GM21381 (cell line): ENCODE data around the gene PAQR3.
"Not testable (repeated sequence)": the region's sequence is repeated elsewhere in the genome, so short reads cannot be mapped to it uniquely, and the experiment has no call there.

ENCODE experiments used
- ATAC-seq: cut with Tn5 transposase; IDR thresholded peaks from one replicate; pipeline ENCODE4 v1.9.1; 2021; ENCODE audit warnings: mild to moderate bottlenecking, moderate library complexity; ENCODE audit not compliant: unreplicated experiment

The PAQR3 gene

DNA sequence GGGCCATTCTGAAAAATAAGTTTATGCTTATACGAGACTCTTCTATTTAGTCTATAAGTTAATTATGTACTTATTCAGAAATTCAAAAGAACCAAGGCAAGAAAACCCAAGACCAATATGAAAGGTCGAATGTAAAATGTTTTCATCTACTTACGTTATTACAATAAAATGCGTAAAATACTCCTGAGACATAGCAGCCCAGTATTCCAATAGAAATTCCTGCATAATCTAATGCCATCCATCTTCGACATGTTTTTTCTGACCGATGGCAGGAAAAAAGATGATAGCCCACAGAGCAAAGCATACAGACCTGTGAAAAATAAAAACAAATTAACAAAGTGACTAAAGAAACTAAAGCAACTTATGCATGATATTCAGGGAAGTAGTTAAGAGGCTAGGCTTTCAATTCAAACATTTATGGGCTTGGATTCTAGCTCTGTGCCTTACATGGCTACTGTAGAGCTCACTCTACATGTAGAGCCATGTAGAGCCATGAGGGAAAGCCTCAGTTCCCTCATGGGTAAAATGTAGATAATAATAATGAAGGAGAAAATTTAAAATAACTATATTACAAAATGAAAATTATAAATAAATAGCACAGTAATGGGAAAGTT, 9.1 kb downstream of the PAQR3 start:
- no peak for ATAC-seq

DNA sequence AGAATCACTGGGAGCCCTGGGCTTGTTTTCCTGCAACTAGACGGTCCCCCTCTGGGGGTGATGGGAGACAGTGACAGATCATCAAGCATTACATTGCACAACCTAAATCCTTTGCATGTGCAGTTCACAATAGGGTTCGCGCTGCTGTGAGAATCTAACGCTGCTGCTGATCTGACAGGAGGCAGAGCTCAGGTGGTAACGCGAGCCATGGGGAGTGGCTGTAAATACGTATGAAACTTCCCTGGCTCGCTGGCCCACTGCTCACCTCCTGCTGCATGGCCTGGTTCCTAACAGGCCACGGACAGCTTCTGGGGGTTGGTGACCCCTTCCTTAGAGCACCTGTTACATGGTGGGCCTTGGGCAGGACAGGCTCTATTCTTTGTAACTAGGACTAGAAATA, 10.4 kb downstream of the PAQR3 start:
- ATAC-seq: no peak

DNA sequence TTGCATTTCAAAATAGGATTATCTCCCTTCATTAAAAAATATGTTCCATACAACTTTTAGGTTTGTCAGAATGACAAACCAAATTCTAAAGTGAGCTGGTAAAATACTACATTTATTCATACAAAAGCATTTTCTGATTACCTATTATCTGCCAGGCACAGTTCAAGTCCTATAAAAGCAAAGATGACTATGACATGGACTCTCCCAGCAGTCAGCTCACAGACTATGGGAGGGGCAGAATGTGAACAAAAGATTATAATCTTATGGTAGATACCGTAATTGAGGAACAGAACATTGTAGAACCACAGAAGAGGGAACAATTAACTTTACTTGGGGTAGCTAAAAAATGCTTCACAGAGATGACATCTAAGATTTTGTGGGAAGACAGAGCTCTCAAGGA, 12.4 kb downstream of the PAQR3 start:
- ATAC-seq: no peak

DNA sequence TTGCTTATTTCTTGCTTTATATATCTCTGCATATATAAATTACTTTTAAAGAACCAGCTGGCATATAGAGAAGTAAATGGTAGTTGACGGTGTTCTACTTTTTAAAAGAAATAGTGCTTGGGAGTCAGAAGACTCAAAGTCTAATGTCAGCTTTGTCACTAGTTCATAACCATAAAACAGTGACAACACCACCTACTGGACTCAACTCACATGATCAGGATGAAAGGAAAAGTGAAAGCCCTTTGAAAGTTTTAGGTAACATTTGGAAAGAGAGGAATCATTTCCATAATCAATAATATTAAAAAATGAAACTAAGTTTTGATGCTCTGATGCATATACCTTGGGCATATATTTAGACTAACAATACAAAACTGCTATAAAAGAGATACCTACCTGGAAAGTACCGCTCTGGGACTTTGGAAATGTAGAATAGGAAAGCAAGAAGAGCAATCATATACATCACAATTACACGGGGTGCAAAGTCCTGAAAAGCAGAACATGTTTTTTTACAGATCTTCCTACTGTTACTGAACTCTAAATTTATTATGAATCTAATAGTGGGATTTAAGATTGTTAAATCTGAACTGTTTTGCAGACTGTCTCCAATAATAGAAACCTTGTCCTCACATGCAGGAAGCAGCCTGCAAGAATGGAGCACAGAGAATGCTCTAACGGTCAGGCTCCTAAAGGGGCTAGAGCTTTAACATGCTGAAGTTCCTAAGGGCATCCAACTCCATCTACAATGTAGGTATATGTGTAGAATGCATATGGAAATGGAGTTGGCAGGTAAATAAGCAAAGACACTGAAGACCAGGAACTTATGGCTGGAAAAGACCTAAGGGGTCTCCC, 15.6 kb downstream of the PAQR3 start:
- peak; percentile 61 for ATAC-seq

DNA sequence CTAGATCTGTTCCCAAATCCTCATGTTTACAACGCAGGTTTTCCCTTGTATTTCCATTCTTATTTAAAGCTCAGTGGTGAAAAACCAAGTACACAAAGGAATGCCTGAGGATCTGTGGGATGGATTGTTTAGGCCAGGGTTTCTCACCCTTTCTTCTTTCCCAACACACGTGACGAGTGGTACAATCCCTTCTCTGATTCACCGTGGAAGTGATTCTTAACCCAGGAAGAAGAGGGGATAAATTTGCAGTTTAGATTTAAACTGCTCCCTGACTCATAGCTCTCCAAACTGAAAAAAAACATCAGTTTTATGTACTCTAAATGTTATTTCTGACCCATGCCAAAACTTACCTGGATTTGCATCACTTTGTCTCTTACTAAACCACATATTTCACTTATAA, 17.0 kb downstream of the PAQR3 start:
- no peak for ATAC-seq

DNA sequence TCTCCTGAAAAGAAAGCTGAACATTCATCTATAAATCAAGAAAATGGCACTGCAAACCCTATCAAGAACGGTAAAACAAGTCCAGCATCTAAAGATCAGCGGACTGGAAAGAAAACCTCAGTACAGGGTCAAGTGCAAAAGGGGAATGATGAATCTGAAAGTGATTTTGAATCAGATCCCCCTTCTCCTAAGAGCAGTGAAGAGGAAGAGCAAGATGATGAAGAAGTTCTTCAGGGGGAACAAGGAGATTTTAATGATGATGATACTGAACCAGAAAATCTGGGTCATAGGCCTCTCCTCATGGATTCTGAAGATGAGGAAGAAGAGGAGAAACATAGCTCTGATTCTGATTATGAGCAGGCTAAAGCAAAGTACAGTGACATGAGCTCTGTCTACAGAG, 28.6 kb downstream of the PAQR3 start:
- no peak for ATAC-seq

DNA sequence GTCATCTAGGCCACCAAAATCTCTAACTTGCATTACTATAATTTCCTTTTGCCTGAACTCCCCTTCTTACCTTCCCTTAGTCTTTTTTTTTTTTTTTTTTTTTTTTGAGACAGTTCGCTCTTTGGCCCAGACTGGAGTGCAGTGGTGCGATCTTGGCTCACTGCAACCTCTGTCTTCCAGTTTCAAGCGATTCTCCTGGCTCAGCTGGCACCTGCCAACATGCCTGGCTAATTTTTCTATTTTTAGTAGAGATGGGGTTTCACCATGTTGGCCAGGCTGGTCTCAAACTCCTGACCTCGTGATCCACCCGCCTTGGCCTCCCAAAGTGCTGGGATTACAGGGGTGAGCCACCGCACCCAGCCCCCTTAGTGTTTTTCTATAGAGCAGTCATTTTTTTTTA, 30.3 kb downstream of the PAQR3 start:
- ATAC-seq: not testable (repeated sequence)

DNA sequence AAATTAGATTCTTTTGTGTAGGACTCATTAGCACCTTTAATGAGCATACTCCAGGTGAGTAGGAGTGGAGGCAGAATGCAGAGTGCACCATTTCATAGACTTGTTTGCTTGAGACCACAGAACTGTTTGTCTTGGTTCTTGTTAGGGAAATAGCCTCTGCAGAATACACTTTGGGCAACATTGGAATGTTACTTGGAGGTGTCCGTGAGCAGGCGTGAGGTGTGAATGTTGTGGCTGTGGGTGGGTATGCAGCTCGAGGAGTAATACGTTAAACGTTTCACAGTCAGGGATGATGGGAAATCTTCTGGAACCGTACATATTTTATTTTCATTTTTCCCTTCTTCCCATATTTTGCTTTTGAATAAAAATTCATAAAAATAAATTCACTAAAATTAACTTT, 31.6 kb downstream of the PAQR3 start:
- ATAC-seq: no peak

DNA sequence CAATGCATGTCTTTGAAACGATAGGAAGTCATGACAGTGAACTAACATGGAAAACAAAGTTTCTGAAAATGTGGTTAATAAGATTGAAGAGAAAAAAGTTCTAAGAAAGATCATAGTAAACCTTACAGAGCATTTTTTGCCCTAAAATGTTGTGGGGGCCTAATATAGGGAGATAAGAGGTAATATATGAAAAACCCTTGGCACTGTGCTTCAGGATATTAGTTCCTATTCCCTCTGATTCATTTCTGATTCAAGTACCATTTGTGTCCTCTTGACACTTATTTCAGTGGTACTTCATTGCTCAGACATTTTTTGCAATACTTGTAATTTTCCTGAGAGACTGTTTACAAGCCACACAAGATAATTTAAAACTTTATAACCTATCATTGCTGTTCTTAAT, 35.1 kb downstream of the PAQR3 start:
- no peak for ATAC-seq

DNA sequence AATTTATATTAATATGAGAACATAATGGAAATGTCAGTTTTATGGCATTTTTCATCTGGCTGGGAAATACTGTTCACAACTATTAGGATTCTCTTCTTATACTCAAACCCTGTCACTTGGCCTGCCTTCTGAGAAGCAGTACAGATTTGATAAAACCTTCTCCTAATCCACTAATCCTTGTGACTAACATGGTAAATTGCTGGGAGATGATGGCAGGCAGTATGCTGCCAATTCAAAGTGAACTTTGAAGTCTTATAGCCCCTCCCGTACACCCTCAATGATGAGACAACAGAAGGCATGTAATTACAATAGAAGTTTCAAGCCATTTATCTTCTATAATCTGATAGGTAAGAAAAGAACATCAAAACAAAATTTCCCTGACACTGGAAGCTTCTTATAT, 36.9 kb downstream of the PAQR3 start:
- ATAC-seq: no peak

DNA sequence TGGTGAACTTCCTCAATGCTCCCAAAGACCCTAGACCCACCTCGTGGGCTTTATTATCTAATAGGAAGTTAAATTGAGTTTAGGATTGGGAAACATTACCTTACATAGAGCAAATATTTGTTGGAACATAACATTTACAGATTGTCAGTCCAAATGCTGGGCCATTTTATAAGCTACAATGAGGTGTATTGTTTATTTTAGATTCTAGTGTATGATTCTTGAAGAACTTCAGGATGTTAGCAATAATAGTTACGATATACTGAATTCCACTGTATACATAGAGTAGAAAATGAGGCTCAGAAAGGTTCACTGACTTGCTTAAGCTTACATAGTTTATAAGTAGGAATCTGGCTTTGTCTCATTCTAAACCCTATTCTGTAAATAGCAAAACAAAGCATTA, 37.4 kb downstream of the PAQR3 start:
- no peak for ATAC-seq

DNA sequence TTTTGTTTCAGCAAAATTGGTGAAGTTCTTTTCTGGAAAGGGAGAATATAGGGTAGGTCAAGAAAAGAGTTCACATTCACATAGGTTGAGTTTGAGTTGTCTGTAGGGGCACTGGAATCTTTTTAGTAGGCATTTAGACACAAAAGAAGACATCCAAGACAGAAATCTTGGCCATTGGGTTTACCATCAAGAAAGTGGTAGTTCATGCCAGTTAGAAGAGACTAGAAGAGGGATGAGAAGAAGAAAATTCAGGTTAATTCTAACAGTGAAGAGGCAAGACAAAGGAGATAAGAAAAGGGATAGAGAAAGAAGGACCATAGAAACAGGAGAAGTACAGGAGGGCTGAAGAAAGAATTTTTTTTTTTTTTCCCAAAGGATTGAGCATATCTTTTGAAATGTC, 39.9 kb downstream of the PAQR3 start:
- no peak for ATAC-seq

DNA sequence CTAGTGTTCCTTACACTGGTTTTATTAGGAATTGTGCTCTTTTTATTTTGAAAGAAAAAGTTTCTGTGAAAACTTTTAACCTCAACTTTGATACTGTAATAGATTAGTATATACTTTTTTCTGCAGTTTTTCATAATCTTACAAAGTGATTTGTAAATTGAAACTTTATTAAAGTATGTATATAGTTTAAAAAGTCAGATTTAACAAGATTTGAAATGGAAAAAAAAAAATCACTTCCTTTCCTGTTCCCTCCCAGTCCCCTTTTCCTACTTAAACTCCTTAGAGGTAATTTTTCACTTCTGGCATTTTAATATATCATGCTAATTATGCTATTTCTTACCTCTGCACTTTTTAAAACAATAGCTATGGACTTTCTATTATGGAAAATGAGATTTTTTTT, 49.3 kb downstream of the PAQR3 start:
- ATAC-seq: no peak

DNA sequence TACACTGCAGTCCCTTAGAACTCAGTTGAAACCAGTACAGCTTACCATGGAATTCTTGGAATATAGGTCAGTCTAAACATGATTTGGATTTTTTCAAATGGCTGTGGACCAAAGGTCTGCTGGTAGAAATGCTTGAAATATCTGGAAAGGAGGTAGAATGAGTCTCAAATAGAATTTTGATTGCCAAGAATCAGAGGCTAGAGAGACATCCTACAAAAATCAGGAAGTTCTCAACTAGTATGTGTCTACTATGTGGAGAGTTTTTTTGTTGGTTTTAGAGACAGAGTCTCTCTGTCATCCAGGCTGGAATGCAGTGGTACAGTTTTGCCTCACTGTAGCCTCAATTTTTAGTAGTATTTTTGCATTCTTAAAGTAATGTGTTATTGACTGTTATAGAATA, 53.6 kb downstream of the PAQR3 start:
- no peak for ATAC-seq

DNA sequence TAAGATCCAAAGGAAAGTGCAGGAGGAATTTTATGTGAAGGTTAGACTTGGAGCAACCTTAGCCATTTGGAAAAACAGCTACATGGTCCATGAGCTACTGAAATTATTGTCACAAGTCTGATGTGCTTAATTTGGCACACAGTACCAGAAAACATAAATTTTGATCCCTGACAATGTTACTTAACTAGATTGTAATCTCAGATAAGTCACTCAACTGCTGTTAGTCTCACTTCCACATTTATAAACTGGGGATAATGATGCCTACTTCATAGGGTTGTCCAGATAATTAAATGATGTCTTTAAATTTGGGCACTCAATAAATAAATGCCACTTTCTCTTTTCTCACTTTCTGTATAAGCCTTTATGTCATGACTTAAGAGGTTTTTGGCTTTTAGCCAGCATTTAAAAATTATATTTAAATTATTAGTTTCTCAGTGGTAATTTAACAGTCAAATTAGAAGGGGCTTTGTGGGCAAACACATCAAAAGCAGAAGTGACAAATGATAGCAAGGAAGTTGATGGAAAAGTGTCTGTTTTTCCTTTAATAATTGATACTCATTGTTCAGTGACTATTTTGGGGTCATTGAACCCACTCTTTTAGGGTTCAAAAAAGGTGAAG, 58.3 kb downstream of the PAQR3 start:
- ATAC-seq: no peak

DNA sequence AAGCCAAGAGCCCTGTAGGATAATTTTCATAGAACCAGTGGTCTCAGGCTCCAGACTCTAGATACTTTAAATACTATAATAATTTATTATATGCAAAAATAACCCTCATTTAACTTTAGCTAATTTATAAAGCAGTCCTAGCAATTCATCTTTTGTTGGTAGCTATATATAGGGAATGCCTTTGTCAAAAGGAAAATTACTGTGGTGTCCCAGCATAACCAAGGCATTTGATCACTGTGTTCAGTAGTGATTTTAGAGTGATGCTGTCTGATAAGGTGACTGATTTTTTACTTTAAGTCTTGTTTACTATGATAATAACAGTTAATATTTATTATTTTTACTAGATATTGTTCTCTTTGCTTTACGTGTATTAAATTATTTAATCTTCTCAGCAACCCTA, 61.2 kb downstream of the PAQR3 start:
- ATAC-seq: no peak

DNA sequence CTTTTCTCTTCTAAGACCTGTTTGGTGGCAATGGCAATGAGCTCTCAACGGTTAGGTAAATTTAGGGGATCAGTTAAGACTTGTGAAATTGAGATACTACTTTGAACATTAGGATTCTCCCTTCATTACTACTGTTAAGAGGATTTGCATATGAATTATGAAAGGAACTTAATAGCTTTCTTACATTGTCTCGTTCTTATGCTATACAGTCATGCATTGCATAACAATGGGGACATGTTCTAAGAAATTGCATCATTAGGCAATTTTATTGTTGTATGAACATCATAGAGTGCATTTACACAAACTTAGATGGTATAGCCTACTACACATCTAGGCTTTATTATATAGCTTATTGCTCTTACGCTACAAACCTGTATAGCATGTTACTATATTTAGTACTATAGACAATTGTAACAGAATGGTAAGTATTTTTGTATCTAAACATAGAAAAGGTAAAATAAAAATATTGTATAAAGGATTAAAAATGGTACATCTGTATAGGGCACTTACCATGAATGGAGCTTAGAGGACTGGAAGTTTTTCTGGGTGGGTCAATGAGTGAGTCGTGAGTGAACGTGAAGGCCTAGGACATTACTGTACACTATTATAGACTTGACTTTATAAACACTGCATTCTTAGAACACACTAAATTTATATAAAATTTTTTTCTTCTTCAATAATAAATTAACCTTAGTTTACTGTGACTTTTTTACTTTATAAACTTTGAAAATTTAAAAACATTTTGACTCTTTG, 62.5 kb downstream of the PAQR3 start:
- no peak for ATAC-seq

DNA sequence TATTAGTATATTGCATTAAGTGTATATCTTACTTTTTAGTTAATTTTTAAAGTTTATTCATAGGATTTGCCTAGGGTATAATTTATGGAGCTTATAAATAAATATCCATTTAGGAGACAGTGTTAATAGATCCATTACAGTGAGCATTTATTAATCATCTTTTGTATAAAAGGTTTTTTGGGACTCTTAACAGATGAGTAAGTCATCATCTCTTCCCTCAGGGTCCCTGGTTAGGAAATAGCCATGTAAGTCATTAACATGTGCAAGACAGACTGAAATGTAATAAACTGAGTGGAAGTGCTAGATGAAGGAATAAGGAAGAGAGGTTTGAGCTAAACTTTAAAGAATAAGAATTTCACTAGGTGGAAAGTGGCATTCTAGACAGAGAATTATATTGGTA, 69.2 kb downstream of the PAQR3 start:
- no peak for ATAC-seq

DNA sequence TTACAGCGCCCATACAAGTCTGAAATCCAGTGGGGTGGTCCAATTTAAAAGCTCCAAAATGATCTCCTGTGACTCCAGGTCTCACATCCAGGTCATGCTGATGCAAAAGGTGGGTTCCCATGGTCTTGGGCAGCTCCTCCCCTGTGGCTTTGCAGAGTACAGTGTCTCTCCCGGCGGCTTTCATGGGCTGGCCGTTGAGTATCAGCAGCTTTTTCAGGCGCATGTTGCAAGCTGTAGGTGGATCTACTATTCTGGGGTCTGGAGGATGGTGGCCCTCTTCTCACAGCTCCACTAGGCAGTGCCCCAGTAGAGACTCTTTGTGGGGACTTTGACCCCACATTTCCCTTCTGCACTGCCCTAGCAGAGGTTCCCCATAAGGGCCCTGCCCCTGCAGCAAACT, 70.5 kb downstream of the PAQR3 start:
- not testable (repeated sequence) for ATAC-seq

DNA sequence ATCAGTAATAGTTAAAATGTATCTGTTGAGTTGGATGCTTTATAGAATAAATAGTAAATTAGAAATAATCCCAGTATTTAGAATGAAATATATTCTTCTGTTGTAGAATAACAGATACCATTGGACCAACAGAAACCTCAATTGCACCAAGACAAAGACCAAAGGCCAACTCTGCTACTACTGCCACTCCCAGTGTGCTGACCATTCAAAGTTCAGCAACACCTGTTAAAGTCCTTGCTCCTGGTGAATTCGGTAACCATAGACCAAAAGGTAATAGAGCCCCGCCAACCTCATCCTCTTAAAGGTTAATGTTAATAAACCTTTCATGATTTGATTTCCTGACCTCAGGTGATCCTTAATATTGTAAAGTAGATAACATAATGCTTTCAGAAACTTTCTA, 73.8 kb downstream of the PAQR3 start:
- ATAC-seq: no peak

DNA sequence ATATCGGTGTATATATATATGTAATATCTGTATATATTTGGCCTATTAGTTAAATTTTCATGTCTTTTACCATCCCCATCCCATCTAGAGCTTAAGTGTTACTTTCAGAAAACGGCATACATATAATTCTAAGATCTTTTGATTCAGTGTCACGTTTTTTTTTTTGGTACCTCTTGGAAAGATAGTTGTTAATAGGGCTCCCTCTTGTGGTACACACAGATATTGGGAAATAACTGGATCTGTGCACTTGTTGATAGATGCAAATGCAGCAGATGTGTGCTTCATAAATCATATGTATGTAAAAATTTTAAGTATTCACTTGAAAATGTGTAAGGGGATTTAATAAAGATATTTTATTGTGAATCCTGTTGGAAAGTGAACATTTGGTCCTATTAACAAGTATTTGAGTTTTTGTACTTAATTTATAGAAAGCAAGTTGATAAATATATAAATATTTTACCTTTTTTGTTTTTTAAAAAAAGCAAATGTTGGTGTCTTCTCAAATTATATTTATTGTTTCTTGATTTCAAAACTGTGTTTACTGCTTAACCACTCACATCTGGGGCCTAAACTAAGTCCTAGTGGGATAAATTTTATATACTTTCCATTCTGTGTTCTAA, 74.7 kb downstream of the PAQR3 start:
- no peak for ATAC-seq
